ENCODE measurements around the gene NTRK2.
A peak's percentile ranks its signal among the peaks of the same experiment; 100 is the strongest.

NTRK2 gene

GRCh38 chr9:84949971-84950370 is 280.4 kb downstream of the NTRK2 start:
- DNase-seq = no peak

GRCh38 chr9:84950879-84951811 is 281.6 kb downstream of the NTRK2 start:
- no peak for DNase-seq

GRCh38 chr9:84953252-84953773 is 283.8 kb downstream of the NTRK2 start:
- DNase-seq = no peak

GRCh38 chr9:84953797-84954705 is 284.5 kb downstream of the NTRK2 start:
- peak; percentile 33 for DNase-seq

- DNase-seq = no peak
Measured at GRCh38 chr9:84955155-84955554, 285.6 kb downstream of the NTRK2 start.

GRCh38 chr9:84955971-84956370 is 286.4 kb downstream of the NTRK2 start:
- no peak for DNase-seq

- no peak for DNase-seq
Measured at GRCh38 chr9:84959339-84959738, 289.8 kb downstream of the NTRK2 start.

- DNase-seq = no peak
Measured at GRCh38 chr9:84966876-84967830, 297.6 kb downstream of the NTRK2 start.

GRCh38 chr9:84969084-84969483 is 299.6 kb downstream of the NTRK2 start:
- no peak for DNase-seq

GRCh38 chr9:84969736-84970135 is 300.2 kb downstream of the NTRK2 start:
- DNase-seq = no peak

GRCh38 chr9:84970432-84970831 is 300.9 kb downstream of the NTRK2 start:
- no peak for DNase-seq

GRCh38 chr9:84971571-84971970 is 302.0 kb downstream of the NTRK2 start:
- DNase-seq = no peak

- no peak for DNase-seq
Measured at GRCh38 chr9:84974258-84974657, 304.7 kb downstream of the NTRK2 start.

GRCh38 chr9:84974855-84975254 is 305.3 kb downstream of the NTRK2 start:
- DNase-seq = no peak

- no peak for DNase-seq
Measured at GRCh38 chr9:84975926-84976325, 306.4 kb downstream of the NTRK2 start.

- DNase-seq = no peak
Measured at GRCh38 chr9:84978661-84979060, 309.1 kb downstream of the NTRK2 start.

- no peak for DNase-seq
Measured at GRCh38 chr9:84983749-84984148, 314.2 kb downstream of the NTRK2 start.

GRCh38 chr9:84988621-84989020 is 319.1 kb downstream of the NTRK2 start:
- no peak for DNase-seq

- no peak for DNase-seq
Measured at GRCh38 chr9:84990416-84990815, 320.9 kb downstream of the NTRK2 start.

- DNase-seq = no peak
Measured at GRCh38 chr9:84990850-84991513, 321.5 kb downstream of the NTRK2 start.

- DNase-seq = no peak
Measured at GRCh38 chr9:84991514-84991870, 322.0 kb downstream of the NTRK2 start.

- DNase-seq = no peak
Measured at GRCh38 chr9:84992381-84992780, 322.9 kb downstream of the NTRK2 start.

All from KG1 (cell line).